GM19467 (cell line): ENCODE data around the gene LHFPL6.

Experiments used
- ATAC-seq: cut with Tn5 transposase; IDR thresholded peaks from one replicate; pipeline ENCODE4 v1.9.1; 2021; ENCODE audit warnings: mild to moderate bottlenecking, moderate library complexity; ENCODE audit not compliant: unreplicated experiment

LHFPL6 gene

GRCh38 chr13:39397226-39397895, 205.6 kb downstream of the LHFPL6 start:
- ATAC-seq, result no peak

DNA sequence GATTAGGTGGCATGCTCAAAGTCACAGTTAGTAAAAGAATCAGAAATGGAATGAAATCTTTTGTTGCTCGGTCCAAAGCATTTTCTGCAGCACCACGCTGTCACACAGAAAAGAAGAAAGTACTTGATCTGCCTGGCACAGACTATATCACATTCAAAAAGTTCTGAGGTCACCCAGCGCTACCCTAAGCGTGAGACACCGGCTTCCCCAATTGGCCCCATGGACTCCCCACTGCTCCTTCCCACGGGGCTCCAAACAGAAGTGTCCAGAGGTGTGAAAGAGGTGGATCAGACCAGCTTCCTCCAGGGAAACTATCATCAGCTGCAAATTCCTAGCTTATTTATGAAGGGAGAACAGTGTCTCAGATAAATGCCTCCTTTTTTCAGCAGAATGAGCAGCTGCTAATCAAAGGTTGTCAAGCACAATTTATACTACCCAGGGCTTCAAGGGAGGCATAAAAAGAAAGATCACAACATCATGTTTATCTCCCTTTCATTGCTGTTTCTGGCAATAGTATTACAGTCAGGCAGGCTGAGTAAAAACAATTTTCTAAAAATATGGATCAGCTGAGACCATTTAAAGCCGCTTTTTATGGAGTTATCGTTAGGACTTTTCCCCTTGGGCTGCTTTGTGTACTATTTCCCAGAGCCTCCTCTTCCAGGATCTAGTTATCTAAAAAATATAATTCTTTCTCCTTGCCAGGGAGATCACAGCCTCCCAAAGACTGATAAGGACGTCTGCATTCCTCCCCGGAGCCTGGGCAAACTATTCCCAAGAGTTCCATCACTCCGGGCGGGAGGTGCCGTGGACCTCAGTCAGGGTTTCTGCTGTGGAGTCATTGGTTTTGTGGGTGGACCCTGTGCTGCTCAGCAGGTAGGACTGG, 208.0 kb downstream of the LHFPL6 start:
- ATAC-seq, result no peak

GRCh38 chr13:39391761-39392160, 211.2 kb downstream of the LHFPL6 start:
- no peak for ATAC-seq

DNA sequence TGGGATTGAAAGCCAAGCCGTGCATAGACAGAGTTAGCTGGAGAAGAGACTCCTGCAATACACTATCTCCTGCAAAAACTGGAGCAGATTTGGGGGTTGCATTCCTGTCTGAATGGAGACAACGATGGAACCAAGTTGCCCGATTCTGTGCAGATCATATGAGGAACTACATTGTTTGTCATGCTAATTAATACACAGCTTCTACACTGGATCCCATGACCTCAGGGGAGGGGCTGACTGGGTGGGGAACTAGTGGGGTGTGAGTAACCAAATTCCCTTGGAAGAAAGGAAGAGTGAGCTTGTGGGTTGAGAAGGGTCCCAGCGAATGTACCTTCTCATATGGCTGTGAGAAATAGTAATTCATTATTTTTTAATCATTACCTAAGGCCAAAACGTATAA, 214.0 kb downstream of the LHFPL6 start:
- no peak for ATAC-seq

DNA sequence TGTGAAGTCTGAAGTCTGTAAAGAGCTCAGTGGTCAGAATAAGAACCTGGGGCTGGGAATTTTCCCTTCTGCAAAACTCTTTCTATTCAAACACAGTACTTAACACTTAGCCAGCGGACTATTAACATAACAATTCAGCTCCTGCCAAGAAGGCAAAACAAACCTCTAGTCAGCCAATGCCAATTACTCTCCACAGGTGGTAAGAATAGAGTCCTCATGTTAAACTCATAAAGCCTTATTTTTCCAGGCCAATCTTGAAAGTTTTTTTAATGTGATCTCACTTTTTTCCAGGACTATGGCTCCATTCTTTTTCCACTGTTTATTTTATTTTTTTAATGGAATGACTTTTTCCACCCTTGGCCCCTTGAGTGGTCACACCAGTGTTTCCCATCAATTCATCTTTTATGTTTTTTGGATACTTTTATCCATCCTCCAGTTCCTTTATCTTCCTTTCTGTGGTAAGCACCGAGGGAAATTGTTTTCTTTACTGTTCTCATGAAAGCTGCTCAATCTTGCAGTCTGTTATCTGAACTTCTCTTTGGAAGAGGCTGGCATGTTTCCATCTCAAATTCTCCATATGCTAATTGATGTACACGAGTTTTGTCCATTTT, 217.3 kb downstream of the LHFPL6 start:
- no peak for ATAC-seq

DNA sequence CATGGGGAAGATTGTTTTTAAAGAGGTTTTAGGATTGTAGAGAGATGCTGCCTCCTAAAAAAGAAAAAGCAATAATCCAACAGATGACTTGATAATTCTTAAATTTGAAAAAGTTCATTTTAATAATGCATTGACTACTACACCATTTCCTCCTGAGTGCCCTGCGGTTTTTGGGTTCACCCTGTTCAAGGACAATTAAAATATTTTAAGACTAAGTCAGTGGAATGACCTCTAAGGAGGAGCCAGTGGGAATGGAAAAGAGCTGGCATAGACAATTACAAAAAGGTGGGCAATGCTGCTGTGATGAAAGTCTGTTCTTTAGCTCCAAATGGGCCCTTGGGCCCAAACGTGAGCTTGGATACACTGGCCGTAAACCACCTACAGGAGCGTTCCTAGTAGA, 217.8 kb downstream of the LHFPL6 start:
- no peak for ATAC-seq

- no peak for ATAC-seq
Observed at GRCh38 chr13:39381456-39381855, 221.5 kb downstream of the LHFPL6 start.

DNA sequence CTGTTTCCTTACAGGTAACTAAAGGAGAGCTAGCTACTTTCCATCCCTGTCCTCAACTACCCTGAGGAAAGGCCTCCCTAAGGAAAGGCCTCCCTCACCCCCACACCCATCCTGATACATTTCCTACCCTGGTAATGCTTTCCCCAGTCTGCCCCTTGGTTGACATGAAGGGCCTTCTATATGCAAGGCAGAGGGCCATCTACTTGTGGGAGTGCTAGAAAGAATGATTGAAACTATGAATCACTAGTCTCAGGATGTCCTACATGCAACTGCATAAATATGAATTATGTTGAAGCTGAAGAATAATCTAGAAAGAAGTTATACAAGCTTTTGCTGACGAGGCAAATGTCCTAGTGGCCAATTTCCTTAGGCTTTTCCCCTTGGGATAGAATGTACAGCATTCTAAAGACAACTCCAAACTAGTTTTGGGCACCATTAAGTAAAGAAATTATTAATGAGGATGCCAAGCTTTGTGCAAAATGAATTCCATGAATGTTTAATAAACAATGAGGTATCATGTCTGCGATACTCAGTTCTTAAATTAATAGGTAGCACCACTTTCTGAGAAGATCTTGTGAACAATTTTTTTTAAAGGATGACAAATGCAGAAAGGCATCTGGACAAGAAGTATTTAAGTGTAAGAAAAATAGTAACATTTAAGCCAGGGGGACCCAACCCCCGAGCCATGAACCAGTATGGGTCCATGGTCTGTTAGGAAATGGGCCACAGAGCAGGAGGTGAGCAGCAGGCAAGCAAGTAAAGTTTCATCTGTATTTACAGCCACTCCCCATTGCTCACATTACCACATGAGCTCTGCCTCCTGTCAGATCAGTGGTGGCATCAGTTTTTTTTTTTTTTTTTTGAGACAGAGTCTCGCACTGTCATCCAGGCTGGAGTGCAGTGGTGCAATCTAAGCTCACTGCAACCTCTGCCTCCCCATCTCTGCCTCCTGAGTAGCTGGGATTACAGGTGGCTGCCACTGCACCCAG, 223.0 kb downstream of the LHFPL6 start:
- no peak for ATAC-seq

DNA sequence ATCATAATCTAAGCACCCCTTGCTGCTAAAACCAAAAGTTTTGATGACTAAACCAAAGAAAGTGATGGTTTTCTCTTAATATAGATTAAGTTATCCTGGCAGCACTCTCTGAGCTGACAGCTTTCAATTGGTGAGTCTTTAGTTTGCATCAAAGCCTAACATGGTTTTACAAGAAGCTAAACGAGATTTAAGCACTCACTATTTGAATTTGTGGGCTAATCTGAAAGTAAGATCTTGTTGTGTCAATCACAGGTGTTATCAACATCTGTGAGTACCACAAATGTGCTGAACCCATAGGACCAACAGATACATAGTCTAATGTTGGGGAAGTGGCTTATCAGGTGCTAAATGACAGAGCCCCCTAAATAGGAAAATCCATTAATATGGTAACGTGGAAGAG, 223.9 kb downstream of the LHFPL6 start:
- peak; percentile 93 for ATAC-seq

- no peak for ATAC-seq
Observed at GRCh38 chr13:39378306-39378705, 224.7 kb downstream of the LHFPL6 start.

DNA sequence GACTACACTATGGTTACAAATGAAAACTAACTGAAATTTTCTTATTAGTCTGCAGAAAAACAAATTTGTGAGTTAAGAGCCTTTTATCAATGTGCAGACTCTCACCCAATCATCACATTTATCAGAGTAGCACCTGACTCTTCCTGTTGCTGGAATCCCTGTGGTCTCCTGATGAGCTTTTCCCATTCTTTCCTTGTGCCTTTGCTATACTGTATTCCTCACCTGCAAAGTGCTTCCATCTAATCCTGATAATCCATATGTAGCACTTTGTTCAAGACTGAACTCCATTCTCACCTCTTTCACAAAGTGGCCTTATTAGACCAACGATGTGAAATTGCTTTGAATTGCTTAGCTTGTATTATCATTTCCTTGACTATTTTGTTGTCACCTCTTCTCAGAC, 225.3 kb downstream of the LHFPL6 start:
- no peak for ATAC-seq

- ATAC-seq, result no peak
Observed at GRCh38 chr13:39376076-39376475, 226.9 kb downstream of the LHFPL6 start.

GRCh38 chr13:39375601-39376000, 227.4 kb downstream of the LHFPL6 start:
- no peak for ATAC-seq

- ATAC-seq, result no peak
Observed at GRCh38 chr13:39374741-39375189, 228.2 kb downstream of the LHFPL6 start.

- no peak for ATAC-seq
Observed at GRCh38 chr13:39373145-39373544, 229.8 kb downstream of the LHFPL6 start.

DNA sequence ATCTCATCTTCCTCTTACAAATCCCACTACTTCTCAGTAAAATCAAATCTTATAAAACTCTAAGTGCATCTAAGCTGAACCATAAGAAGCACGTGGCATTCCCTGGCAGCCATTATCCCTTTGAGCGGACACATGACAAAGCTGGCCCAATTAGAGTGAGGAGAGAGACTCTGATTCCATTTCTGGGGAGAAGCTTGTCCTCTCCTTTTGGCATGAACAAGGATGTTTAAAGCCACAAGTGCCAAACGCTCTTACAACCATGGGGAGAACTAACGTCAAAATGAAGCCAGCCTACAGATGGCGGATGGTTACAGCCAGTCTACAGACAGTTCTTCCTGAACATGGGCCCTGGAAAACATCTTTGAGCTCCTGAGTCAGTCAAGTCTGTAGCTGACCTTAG, 231.3 kb downstream of the LHFPL6 start:
- ATAC-seq, result no peak

DNA sequence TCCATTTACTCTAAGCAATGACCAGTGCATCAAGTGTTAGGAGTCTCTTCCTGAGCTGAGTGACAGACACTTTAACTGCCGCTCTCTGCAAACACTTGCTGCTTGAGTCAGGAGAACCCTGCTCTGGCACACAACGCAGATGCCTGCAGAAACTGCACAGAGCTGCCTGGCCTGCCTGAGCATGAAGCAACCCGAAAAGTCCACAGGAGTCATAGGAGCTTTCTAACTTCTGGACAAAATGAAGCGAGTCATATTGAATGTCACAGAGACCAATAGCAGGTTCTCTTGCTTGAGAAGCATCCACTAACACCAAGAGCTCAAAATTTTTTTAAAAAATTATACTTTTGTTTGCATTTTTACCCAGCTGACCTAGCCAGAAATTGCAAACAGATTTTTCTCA, 232.4 kb downstream of the LHFPL6 start:
- no peak for ATAC-seq

GRCh38 chr13:39370048-39370447, 232.9 kb downstream of the LHFPL6 start:
- no peak for ATAC-seq

DNA sequence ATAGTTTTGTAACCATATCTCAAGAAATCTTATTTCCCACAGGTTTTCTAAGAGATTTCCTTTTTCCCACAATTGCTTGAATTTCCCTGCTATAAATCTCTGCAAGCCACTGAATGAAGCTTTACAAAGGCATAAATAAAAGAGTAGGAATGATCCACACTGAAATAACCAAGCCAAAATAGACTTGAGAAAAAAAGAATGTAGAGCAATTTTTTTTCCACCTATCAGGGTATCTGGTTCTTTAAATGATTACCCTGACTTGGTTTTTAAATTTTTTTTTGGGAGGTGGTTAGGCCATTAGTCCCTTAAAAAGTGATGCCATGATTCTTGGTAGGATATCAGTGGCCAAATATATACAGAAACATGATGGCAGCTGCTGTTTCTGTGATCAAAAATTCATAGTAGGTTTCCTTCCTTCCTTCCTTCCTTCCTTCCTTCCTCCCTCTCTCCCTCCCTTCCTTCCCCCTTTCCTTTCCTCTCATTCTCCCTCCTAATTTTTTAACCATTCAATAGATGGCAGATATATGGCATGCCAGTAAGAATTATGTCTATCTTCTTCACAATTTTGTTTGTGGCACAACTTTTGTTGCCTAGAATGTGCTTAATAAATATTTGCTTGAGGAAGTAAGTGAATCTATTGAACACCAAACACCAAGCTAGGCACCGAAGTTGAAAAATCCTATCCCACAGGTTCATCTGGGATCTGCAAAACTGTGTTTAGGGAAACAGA, 233.7 kb downstream of the LHFPL6 start:
- no peak for ATAC-seq

- ATAC-seq, result no peak
Observed at GRCh38 chr13:39365879-39366278, 237.1 kb downstream of the LHFPL6 start.
